IMR-90 (cell line): ENCODE results near the gene NFAT5. TPM values are rescaled to one million over a fixed set of nuclear protein-coding genes. Genes with fewer than 3 reads are reported as not detected.
A peak's percentile ranks its signal among the peaks of the same experiment; 100 is the strongest.

Experiments
- ATAC-seq: fragments of 200-7000 bp; cut with Tn5 transposase; 2 replicates; pipeline ENCODE4 v1.9.1; 2020; ENCODE audit warnings: low read depth, mild to moderate bottlenecking, moderate library complexity
- BruUV-seq: library from RNA; stranded (reverse); fragments of 400-500 nt; replicated peaks from 2 replicates; lab custom pipeline; 2021; lab: Mats Ljungman, UMichigan
- CTCF ChIA-PET: fragments of 300-600 bp; formaldehyde crosslinking; extraction: SDS; loops from one replicate; lab custom pipeline; 2021; ENCODE audit warnings: antibody characterized with exemption; lab: Yijun Ruan, JAX
- POLR2A ChIA-PET: fragments of 300-600 bp; sonication (Branson Sonifier 250); formaldehyde crosslinking; loops from one replicate; lab custom pipeline; 2022; ENCODE audit warnings: antibody characterized with exemption; ENCODE audit not compliant: unreplicated experiment; lab: Charles Lee
- DNase-seq: peaks from one replicate; pipeline ENCODE4 v3.0.0; 2013
- H2AFZ ChIP-seq: replicated peaks from 2 replicates; pipeline ENCODE3; 2013; ENCODE audit warnings: low read length, mild to moderate bottlenecking; ENCODE audit not compliant: poor library complexity
- H2AK5ac ChIP-seq: 2 replicates; pipeline ENCODE4 v1.6.1; 2013; ENCODE audit warnings: low read depth, low read length, inconsistent platforms
- H2AK9ac ChIP-seq: replicated peaks from 2 replicates; pipeline ENCODE3; 2013; ENCODE audit warnings: mild to moderate bottlenecking, low read depth, low read length, moderate library complexity; ENCODE audit not compliant: poor library complexity
- H2BK120ac ChIP-seq: 2 replicates; pipeline ENCODE4 v1.6.1; 2013; ENCODE audit warnings: low read depth, low read length, inconsistent platforms
- H2BK15ac ChIP-seq: 3 replicates; pipeline ENCODE4 v1.6.1; 2013; ENCODE audit warnings: low read depth, low read length, inconsistent platforms
- H2BK20ac ChIP-seq: 2 replicates; pipeline ENCODE4 v1.6.1; 2013; ENCODE audit warnings: low read depth, mild to moderate bottlenecking, inconsistent platforms, low read length, moderate library complexity
- H2BK5ac ChIP-seq: 2 replicates; pipeline ENCODE4 v1.6.1; 2013; ENCODE audit warnings: mild to moderate bottlenecking, low read depth, low read length, inconsistent platforms; ENCODE audit not compliant: poor library complexity, severe bottlenecking
- H3K14ac ChIP-seq: replicated peaks from 2 replicates; pipeline ENCODE4 v1.6.1; 2013; ENCODE audit warnings: low read depth, low read length, inconsistent platforms
- H3K18ac ChIP-seq: 2 replicates; pipeline ENCODE4 v1.6.1; 2013; ENCODE audit warnings: low read depth, low read length, control low read depth
- H3K23ac ChIP-seq: 2 replicates; pipeline ENCODE4 v1.6.1; 2013; ENCODE audit warnings: low read depth, low read length, inconsistent platforms
- H3K27ac ChIP-seq: 2 replicates; pipeline ENCODE4 v1.5.1; 2013; ENCODE audit warnings: mild to moderate bottlenecking, control low read depth, low read length; ENCODE audit not compliant: insufficient read depth
- H3K27me3 ChIP-seq: 2 replicates; pipeline ENCODE4 v1.6.1; 2013; ENCODE audit warnings: low read length; ENCODE audit not compliant: control insufficient read depth, insufficient read depth
- H3K36me3 ChIP-seq: 2 replicates; pipeline ENCODE4 v1.6.1; 2013; ENCODE audit warnings: low read length, mixed read lengths; ENCODE audit not compliant: control insufficient read depth, insufficient read depth
- H3K4ac ChIP-seq: 2 replicates; pipeline ENCODE4 v1.6.1; 2013; ENCODE audit warnings: low read depth, low read length, inconsistent platforms
- H3K4me1 ChIP-seq: 2 replicates; pipeline ENCODE4 v1.6.1; 2013; ENCODE audit warnings: low read length, mixed read lengths; ENCODE audit not compliant: control insufficient read depth, insufficient read depth
- H3K4me2 ChIP-seq: 2 replicates; pipeline ENCODE4 v1.6.1; 2013; ENCODE audit warnings: low read depth, mild to moderate bottlenecking, control low read depth, low read length, moderate library complexity
- H3K4me3 ChIP-seq: 2 replicates; pipeline ENCODE4 v1.5.1; 2013; ENCODE audit warnings: low read depth, mild to moderate bottlenecking, control low read depth, low read length, moderate library complexity; ENCODE audit not compliant: insufficient read depth
- H3K56ac ChIP-seq: 2 replicates; pipeline ENCODE4 v1.6.1; 2013; ENCODE audit warnings: low read length, inconsistent platforms; ENCODE audit not compliant: insufficient read depth; ENCODE audit errors: extremely low read depth
- H3K79me1 ChIP-seq, 2 experiments: 2 replicates each; pipeline ENCODE4 v1.6.1; 2013; ENCODE audit warnings: low read length in 2 of 2, inconsistent platforms in 1 of 2, low read depth in 1 of 2
- H3K9ac ChIP-seq: 2 replicates; pipeline ENCODE4 v1.6.1; 2013; ENCODE audit warnings: low read depth, low read length, control low read depth
- H3K9me1 ChIP-seq: 2 replicates; pipeline ENCODE4 v1.6.1; 2013; ENCODE audit warnings: low read length, inconsistent platforms; ENCODE audit not compliant: insufficient read depth
- H3K9me3 ChIP-seq: 2 replicates; pipeline ENCODE4 v1.6.1; 2013; ENCODE audit warnings: low read length; ENCODE audit not compliant: control insufficient read depth, insufficient read depth
- H4K20me1 ChIP-seq: 2 replicates; pipeline ENCODE4 v1.6.1; 2013; ENCODE audit warnings: low read length, inconsistent platforms; ENCODE audit not compliant: insufficient read depth
- H4K5ac ChIP-seq: 2 replicates; pipeline ENCODE4 v1.6.1; 2013; ENCODE audit warnings: mild to moderate bottlenecking, low read depth, low read length, control low read depth
- H4K8ac ChIP-seq, 2 experiments: 2 replicates each; pipeline ENCODE4 v1.6.1; 2013; ENCODE audit warnings: low read depth in 2 of 2, low read length in 2 of 2, control low read depth in 1 of 2, inconsistent platforms in 1 of 2
- H4K91ac ChIP-seq: 2 replicates; pipeline ENCODE4 v1.6.1; 2013; ENCODE audit warnings: low read depth, low read length, inconsistent platforms; ENCODE audit not compliant: insufficient read depth
- RCOR1 ChIP-seq: IDR thresholded peaks from 2 replicates; pipeline ENCODE4 v1.6.1; 2012; ENCODE audit warnings: mild to moderate bottlenecking, low read length, improper control_type of control experiment; ENCODE audit not compliant: insufficient replicate concordance
- WGBS, 2 experiments: methylation state at CpG; one replicate each; pipeline versions ENCODE4 v1.1.5 to v1.1.7; 2013; ENCODE audit warnings: missing lambda C conversion rate in 2 of 2; ENCODE audit not compliant: insufficient read length in 1 of 2; ENCODE audit errors: extremely low coverage in 2 of 2; 5-methylcytosine and 5-hydroxymethylcytosine counted together
- dilution Hi-C: fragments of 300-500 bp; cut with HindIII; formaldehyde crosslinking; loops from one replicate; pipeline ENCODE4 v1.14.3; 2018; ENCODE audit warnings: low sequenced_read_pairs; ENCODE audit not compliant: unreplicated experiment
- in situ Hi-C: fragments of 300-500 bp; cut with MboI; formaldehyde crosslinking; loops from 3 replicates; pipeline ENCODE4 v1.14.3; 2019; ENCODE audit warnings: low sequenced_read_pairs, inconsistent platforms, mixed read lengths
- intact Hi-C: fragments of 100-400 bp; cut with micrococcal nuclease; formaldehyde crosslinking; loops from 2 replicates; pipeline ENCODE4 v1.10.0; 2022
- polyA plus RNA-seq, 3 experiments: library from polyadenylated mRNA; depleted of rRNA; stranded (reverse); fragments of >200 nt; gene quantifications; 2 replicates each; pipeline ENCODE4 v1.2.3, GENCODE V29; 2012; ENCODE audit warnings: low replicate concordance in 1 of 3
- total RNA-seq: library from RNA; depleted of rRNA; stranded (reverse); fragments of >200 nt; gene quantifications from 2 replicates; pipeline ENCODE4 v1.2.3, GENCODE V29; 2012
- TF ChIP-seq, protein P1 (sequence below): fragments of 150-350 bp; IDR thresholded peaks from 2 replicates; pipeline ENCODE4 v1.6.1; 2017; ENCODE audit warnings: mild to moderate bottlenecking, antibody characterized with exemption, low read length, low read depth

Gene NFAT5
- total and polyA plus RNA-seq, 2 of the 4 experiments (the other 2 are of a cell fraction) = 10.9 to 20.1 TPM

DNA sequence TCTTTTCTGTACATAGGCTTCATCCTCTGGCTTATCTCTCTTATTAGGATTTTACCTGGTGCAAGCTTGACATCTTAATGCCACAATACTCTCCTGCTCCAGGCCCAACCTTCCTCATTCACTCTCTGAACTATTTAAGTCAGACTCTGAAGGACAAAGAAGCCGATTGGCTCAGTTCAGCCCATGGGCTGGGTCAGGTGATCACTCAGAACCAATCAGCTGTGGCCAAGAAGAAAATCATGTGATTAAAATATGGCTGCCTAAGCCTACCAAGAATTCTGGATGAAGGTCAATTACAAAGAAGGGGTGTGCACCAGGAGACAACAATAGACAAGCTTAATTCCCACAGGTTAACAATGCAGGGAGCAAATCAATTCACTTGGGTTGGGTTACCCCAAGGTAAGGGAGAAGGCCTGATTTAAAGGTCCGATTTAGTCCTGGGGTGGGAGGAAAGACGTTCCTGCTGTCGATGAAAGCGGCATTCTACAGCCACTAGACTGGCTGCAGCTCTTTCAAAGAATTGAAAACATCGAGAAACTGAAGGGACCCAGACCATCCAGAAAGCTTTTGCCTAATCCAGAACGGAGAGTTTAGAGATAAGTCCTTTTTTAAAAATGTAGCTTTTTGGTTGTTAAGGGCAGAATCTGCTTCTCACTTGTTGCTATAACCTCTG is 42.9 kb upstream of the NFAT5 start:
- dilution Hi-C loops = no loop called here
- Histone ChIP-seq H3K79me1 (no peaks in the 10 kb centered on the region), H3K23ac (no peak overlapping the region), H3K4ac (no peak overlapping the region), H3K36me3 (no peaks in the 10 kb centered on the region), H4K8ac (no peak overlapping the region), H2BK120ac (no peak overlapping the region), H3K14ac (no peak overlapping the region), H2BK5ac (no peak overlapping the region), H3K56ac (no peak overlapping the region), H2BK20ac (0 out of 2 replicates have a peak overlapping the region, but pooled peaks have one; percentile 41), H3K18ac (no peak overlapping the region), H3K4me3 (no peak overlapping the region), H2AFZ (no peak overlapping the region), H3K4me2 (no peak overlapping the region), H3K27ac (no peak overlapping the region), H4K91ac (no peak overlapping the region), H4K20me1 (no peaks in the 10 kb centered on the region), H3K9me3 (no peaks in the 10 kb centered on the region), H2BK15ac (no peak overlapping the region), H3K4me1 (peaks cover 7% of the 10 kb centered on the region; the same call in 1 of the 2 replicates), H4K5ac (no peak overlapping the region), H3K27me3 (no peaks in the 10 kb centered on the region), H2AK5ac (no peak overlapping the region), H2AK9ac (no peak overlapping the region), H3K9me1 (no peaks in the 10 kb centered on the region), H3K9ac (no peak overlapping the region)
- ChIA-PET POLR2A (no interaction called here), CTCF (interaction anchor here (0.5 kb wide), 1 partner anchor 64 kb away, joined by 4 read pairs; no protein-coding TSS in a partner anchor)
- TF ChIP-seq RCOR1 = no peak
- TF ChIP-seq, protein P1, sequence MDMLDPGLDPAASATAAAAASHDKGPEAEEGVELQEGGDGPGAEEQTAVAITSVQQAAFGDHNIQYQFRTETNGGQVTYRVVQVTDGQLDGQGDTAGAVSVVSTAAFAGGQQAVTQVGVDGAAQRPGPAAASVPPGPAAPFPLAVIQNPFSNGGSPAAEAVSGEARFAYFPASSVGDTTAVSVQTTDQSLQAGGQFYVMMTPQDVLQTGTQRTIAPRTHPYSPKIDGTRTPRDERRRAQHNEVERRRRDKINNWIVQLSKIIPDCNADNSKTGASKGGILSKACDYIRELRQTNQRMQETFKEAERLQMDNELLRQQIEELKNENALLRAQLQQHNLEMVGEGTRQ = peak; percentile 72
- intact Hi-C loops = no loop called here
- ATAC-seq (no peak), DNase-seq (no peak)
- in situ Hi-C loops = no loop called here
- no TSS peak for BruUV-seq
- 80% methylated on average over 1 of the region's 7 CpGs; no CpG with 5 or more reads in 1 of the 2 experiments for WGBS, 2 experiments
